GM12878 (cell line): ENCODE data around the gene SCAMP5. TPM values are rescaled to one million over a fixed set of nuclear protein-coding genes. Genes with fewer than 3 reads are reported as not detected.

Experiments used
- ATAC-seq: fragments of 200-7000 bp; cut with Tn5 transposase; 3 replicates; pipeline ENCODE4 v1.9.1; 2020; ENCODE audit warnings: mild to moderate bottlenecking, moderate library complexity
- BruUV-seq: library from RNA; stranded (reverse); fragments of 400-500 nt; replicated peaks from 2 replicates; lab custom pipeline; 2021; lab: Mats Ljungman, UMichigan
- CTCF ChIA-PET: fragments of 300-600 bp; sonication (Branson Sonifier 250); formaldehyde crosslinking; extraction: SDS; loops from one replicate; lab custom pipeline; 2021; ENCODE audit warnings: inconsistent platforms; lab: Yijun Ruan, JAX
- POLR2A ChIA-PET: fragments of 350-600 bp; formaldehyde crosslinking; extraction: SDS; loops from one replicate; lab custom pipeline; 2021; ENCODE audit warnings: inconsistent platforms; lab: Charles Lee
- RAD21 ChIA-PET: fragments of 300-600 bp; sonication (Branson Sonifier 250); formaldehyde crosslinking; loops from one replicate; lab custom pipeline; 2023; ENCODE audit warnings: antibody characterized with exemption; ENCODE audit not compliant: unreplicated experiment; lab: Charles Lee
- SMC1A ChIA-PET: fragments of 300-600 bp; sonication (Branson Sonifier 250); formaldehyde crosslinking; loops from one replicate; lab custom pipeline; 2023; ENCODE audit not compliant: unreplicated experiment, uncharacterized antibody; lab: Charles Lee
- DNase-seq: peaks from one replicate; pipeline ENCODE4 v3.0.0-alpha.2; 2011; ENCODE audit warnings: low read depth, low spot score
- FAIRE-seq: peaks from 3 replicates; lab custom pipeline; 2011; peaks lifted over from hg19 to GRCh38; lab: Jason Lieb, UNC
- H2AFZ ChIP-seq: 2 replicates; pipeline ENCODE4 v1.6.0; 2011; ENCODE audit warnings: low read depth, low read length, control low read depth; ENCODE audit not compliant: control insufficient read depth
- H3K27ac ChIP-seq: 2 replicates; pipeline ENCODE4 v1.5.1; 2011; ENCODE audit warnings: control low read depth; ENCODE audit not compliant: control insufficient read depth, insufficient read depth
- H3K27me3 ChIP-seq, 2 experiments: replicated peaks in 1 of 2; 2 replicates each; pipeline versions ENCODE4 v1.6.0 to v1.6.1; 2011; ENCODE audit warnings: low read length in 1 of 2; ENCODE audit not compliant: control insufficient read depth in 2 of 2, insufficient read depth in 2 of 2
- H3K36me3 ChIP-seq, 2 experiments: 2 replicates each; pipeline ENCODE4 v1.5.1; 2011; ENCODE audit warnings: low read length in 1 of 2; ENCODE audit not compliant: control insufficient read depth in 2 of 2, insufficient read depth in 2 of 2
- H3K4me1 ChIP-seq: 2 replicates; pipeline ENCODE4 v1.6.1; 2011; ENCODE audit warnings: mild to moderate bottlenecking, low read length, moderate library complexity, mixed read lengths; ENCODE audit not compliant: control insufficient read depth, insufficient read depth
- H3K4me2 ChIP-seq: 2 replicates; pipeline ENCODE4 v1.6.0; 2011; ENCODE audit warnings: control low read depth; ENCODE audit not compliant: control insufficient read depth, insufficient read depth
- H3K4me3 ChIP-seq: fragments of 200-600 bp; sonication (generic); 2 replicates; pipeline ENCODE4 v1.5.1; 2016
- H3K79me2 ChIP-seq: 2 replicates; pipeline ENCODE4 v1.6.0; 2011; ENCODE audit warnings: low read length; ENCODE audit not compliant: control insufficient read depth, insufficient read depth
- H3K9ac ChIP-seq: 2 replicates; pipeline ENCODE4 v1.8.0; 2011; ENCODE audit warnings: low read length, control low read depth, mixed read lengths; ENCODE audit not compliant: control insufficient read depth, insufficient read depth
- H3K9me3 ChIP-seq: replicated peaks from 3 replicates; pipeline ENCODE4 v1.5.1; 2011; ENCODE audit warnings: mild to moderate bottlenecking, low read length; ENCODE audit not compliant: control insufficient read depth, insufficient read depth
- H4K20me1 ChIP-seq: 2 replicates; pipeline ENCODE4 v1.6.0; 2011; ENCODE audit not compliant: control insufficient read depth, insufficient read depth
- ATF3 ChIP-seq: IDR thresholded peaks from 2 replicates; pipeline ENCODE4 v1.6.1; 2011; ENCODE audit warnings: low read depth, mild to moderate bottlenecking, low read length, moderate library complexity, borderline replicate concordance; ENCODE audit errors: extremely low read depth
- CHD4 ChIP-seq: fragments of 200-600 bp; sonication (generic); IDR thresholded peaks from 2 replicates; pipeline ENCODE4 v1.6.1; 2016; ENCODE audit warnings: mild to moderate bottlenecking
- ESRRA ChIP-seq: IDR thresholded peaks from 2 replicates; pipeline ENCODE4 v1.6.1; 2012; ENCODE audit warnings: mild to moderate bottlenecking, low read length, improper control_type of control experiment
- JUND ChIP-seq: IDR thresholded peaks from 2 replicates; pipeline ENCODE4 v1.6.1; 2012; ENCODE audit warnings: low read depth, mild to moderate bottlenecking, low read length, improper control_type of control experiment, moderate library complexity
- MEF2A ChIP-seq: IDR thresholded peaks from 2 replicates; pipeline ENCODE4 v1.6.1; 2011; ENCODE audit warnings: low read depth, mild to moderate bottlenecking, low read length, moderate library complexity; ENCODE audit not compliant: insufficient read depth
- NFIC ChIP-seq: IDR thresholded peaks from 2 replicates; pipeline ENCODE4 v1.6.1; 2012; ENCODE audit warnings: low read depth, mild to moderate bottlenecking, inconsistent platforms, low read length, moderate library complexity
- NR2F1 ChIP-seq: fragments of 450-650 bp; conservative IDR thresholded peaks from 2 replicates; pipeline ENCODE4 v1.6.1; 2017; ENCODE audit warnings: mild to moderate bottlenecking
- RBBP5 ChIP-seq: fragments of 200-600 bp; sonication (generic); conservative IDR thresholded peaks from 2 replicates; pipeline ENCODE4 v1.6.1; 2016
- RUNX3 ChIP-seq: IDR thresholded peaks from 2 replicates; pipeline ENCODE4 v1.6.1; 2012; ENCODE audit warnings: low read length, inconsistent platforms
- SRF ChIP-seq, 2 experiments: IDR thresholded peaks; 2 replicates each; pipeline ENCODE4 v1.6.1; 2011; ENCODE audit warnings: low read depth in 2 of 2, low read length in 2 of 2, mild to moderate bottlenecking in 1 of 2, moderate library complexity in 1 of 2
- TCF12 ChIP-seq: IDR thresholded peaks from 2 replicates; pipeline ENCODE4 v1.6.1; 2011; ENCODE audit warnings: low read depth, mild to moderate bottlenecking, low read length
- ZBTB11 ChIP-seq: fragments of 450-650 bp; formaldehyde crosslinking; IDR thresholded peaks from 2 replicates; pipeline ENCODE4 v1.5.0; 2022; ENCODE audit warnings: mild to moderate bottlenecking, missing genetic modification characterization
- ZNF207 ChIP-seq: fragments of 450-650 bp; IDR thresholded peaks from 2 replicates; pipeline ENCODE4 v1.6.1; 2014; ENCODE audit warnings: antibody characterized with exemption, mild to moderate bottlenecking, borderline replicate concordance
- ZNF384 ChIP-seq: IDR thresholded peaks from 2 replicates; pipeline ENCODE4 v1.6.1; 2012; ENCODE audit warnings: low read depth, mild to moderate bottlenecking, low read length, improper control_type of control experiment, borderline replicate concordance
- ZNF687 ChIP-seq: fragments of 450-650 bp; IDR thresholded peaks from 2 replicates; pipeline ENCODE4 v1.6.1; 2017; ENCODE audit warnings: mild to moderate bottlenecking, moderate library complexity
- WGBS: methylation state at CpG from one replicate; pipeline ENCODE4 v1.1.6; 2016; ENCODE audit warnings: low lambda C conversion rate; ENCODE audit not compliant: insufficient replicate concordance, insufficient coverage; ENCODE audit errors: missing lambda C conversion rate; 5-methylcytosine and 5-hydroxymethylcytosine counted together
- in situ Hi-C: fragments of 300-500 bp; cut with MboI; formaldehyde crosslinking; loops from 9 replicates; pipeline ENCODE4 v1.14.3; 2018; ENCODE audit warnings: mixed read lengths
- intact Hi-C: fragments of 100-400 bp; cut with micrococcal nuclease; formaldehyde crosslinking; loops from one replicate; pipeline ENCODE4 v1.14.2; 2022; ENCODE audit not compliant: unreplicated experiment
- polyA plus RNA-seq, 11 experiments: library from polyadenylated mRNA; depleted of rRNA in 4 of 11; unstranded in 6 of 11; stranded (reverse) in 5 of 11; fragments of >200 nt; fragmentation: Nextera tagmentation in 4 of 11; fragmentation: Illumina TruSeq in 1 of 11; extraction: Ambion mirVana in 4 of 11; extraction: Trizol in 1 of 11; gene quantifications; 1 replicate in 1 of 11; 2 replicates in 10 of 11; pipeline versions ENCODE4 v1.2.1 to v1.2.3, GENCODE V29; 2011 to 2016; ENCODE audit warnings: inconsistent platforms in 2 of 11, missing spikeins in 2 of 11, low read depth in 1 of 11
- total RNA-seq, 4 experiments: library from RNA; depleted of rRNA in 3 of 4; stranded (reverse); fragments of >200 nt in 3 of 4; fragmentation: Illumina TruSeq in 1 of 4; extraction: Trizol in 1 of 4; gene quantifications; 2 replicates each; pipeline versions ENCODE4 v1.2.1 to v1.2.3, GENCODE V29; 2013 to 2021

The SCAMP5 gene
- total and polyA plus RNA-seq, 10 of the 15 experiments (the other 5 are each of a cell fraction or from before 2014, with no cell fraction given): 1.6 to 41.6 (median 16.9) TPM

- DNase-seq (no peak), FAIRE-seq (no peak), ATAC-seq (no peak)
- Histone ChIP-seq H2AFZ (no peak overlapping the region), H3K27ac (no peak overlapping the region; the same call in 1 of the 2 replicates), H3K79me2 (no peaks in the 10 kb centered on the region), H3K4me2 (no peak overlapping the region), H3K9me3 (peaks cover 1% of the 10 kb centered on the region; the same call in 1 of the 3 replicates), H3K4me1 (peaks cover 48% of the 10 kb centered on the region), H3K9ac (no peak overlapping the region), H4K20me1 (no peaks in the 10 kb centered on the region), H3K27me3 (no peaks in the 10 kb centered on the region), H3K36me3 (no peaks in the 10 kb centered on the region; a peak in 1 of 4 replicates), H3K4me3 (no peak overlapping the region)
- no TSS peak for BruUV-seq
- SMC1A ChIA-PET: interaction anchor here (0.7 to 6.3 kb wide), 10 partner anchors 8 to 128 kb away, joined by 3 to 42 read pairs (median 4); no protein-coding TSS in a partner anchor
- CTCF ChIA-PET: interaction anchor here (0.7 to 1.2 kb wide), 2 partner anchors 21 to 33 kb away, joined by 3 to 4 read pairs; no protein-coding TSS in a partner anchor
- 84% methylated on average over 4 of the region's 4 CpGs for WGBS
- POLR2A ChIA-PET: interaction anchor here (0.5 to 6.8 kb wide), 7 partner anchors 20 to 133 kb away, joined by 3 to 55 read pairs (median 3); partner anchors contain the start of gene C15orf39
- in situ Hi-C loops: no loop called here
- intact Hi-C loops: no loop called here
- TF ChIP-seq ZNF207 (no peak), ZBTB11 (CRISPR knock-in tag) (no peak), ESRRA (no peak), ZNF687 (no peak), TCF12 (no peak), RUNX3 (no peak), JUND (no peak), NR2F1 (no peak), CHD4 (no peak), NFIC (no peak), RBBP5 (no peak), ZNF384 (no peak), ATF3 (no peak), MEF2A (no peak), SRF (IDR thresholded peaks at IDR 0.05; ENCODE audit: low read depth in 2 of 2, low read length in 2 of 2) (no peak)
- RAD21 ChIA-PET: interaction anchor here (0.9 to 1.4 kb wide), 5 partner anchors 10 to 59 kb away, joined by 3 to 4 read pairs (median 3); no protein-coding TSS in a partner anchor
Measured at GRCh38 chr15:75070674-75071073, 75.3 kb downstream of the SCAMP5 start.
